Sigmoid colon (tissue), 4 donors: ENCODE data around the gene MRM2.

Experiments used
- EP300 ChIP-seq, 4 donors: sonication (generic); formaldehyde crosslinking; IDR thresholded peaks; one replicate each; pipeline ENCODE4 v1.6.1; 2017; ENCODE audit warnings: antibody characterized with exemption in 4 of 4
- POLR2A ChIP-seq, 2 donors: fragments of 450-650 bp; IDR thresholded peaks; one replicate each; pipeline ENCODE4 v1.6.1; 2016; ENCODE audit warnings: antibody characterized with exemption in 2 of 2, mild to moderate bottlenecking in 2 of 2, moderate library complexity in 2 of 2
- POLR2AphosphoS5 ChIP-seq, 4 donors: sonication (generic); formaldehyde crosslinking; IDR thresholded peaks; one replicate each; pipeline ENCODE4 v1.6.1; 2017; ENCODE audit warnings: antibody characterized with exemption in 4 of 4
- TF ChIP-seq, protein P1 (sequence below), 4 experiments: fragments of 450-650 bp in 3 of 4; fragments of 200-600 bp in 1 of 4; IDR thresholded peaks; one replicate each; pipeline ENCODE4 v1.5.1; 2016 to 2019; ENCODE audit warnings: antibody characterized with exemption in 4 of 4, mild to moderate bottlenecking in 3 of 4, moderate library complexity in 2 of 4

DNA sequence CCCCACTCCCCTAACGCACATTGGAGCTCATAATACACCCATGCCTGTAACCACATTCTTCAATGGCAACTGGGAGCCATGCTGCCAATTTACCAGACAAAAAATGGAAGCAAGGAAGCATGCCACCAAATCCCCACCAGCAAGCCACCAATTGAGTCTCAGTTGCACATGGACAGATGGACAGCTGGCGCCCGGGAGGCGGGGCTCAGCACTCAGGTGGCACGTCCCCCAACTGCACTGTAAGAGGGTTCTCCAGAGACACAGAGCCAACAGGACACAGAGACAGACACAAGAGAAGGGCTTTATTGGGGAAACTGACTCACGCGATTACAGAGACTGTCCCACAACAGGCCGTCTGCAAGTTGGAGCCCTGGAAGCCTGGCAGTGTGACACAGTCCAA lies 11.8 kb downstream of the MRM2 start:
- TF ChIP-seq, protein P1, sequence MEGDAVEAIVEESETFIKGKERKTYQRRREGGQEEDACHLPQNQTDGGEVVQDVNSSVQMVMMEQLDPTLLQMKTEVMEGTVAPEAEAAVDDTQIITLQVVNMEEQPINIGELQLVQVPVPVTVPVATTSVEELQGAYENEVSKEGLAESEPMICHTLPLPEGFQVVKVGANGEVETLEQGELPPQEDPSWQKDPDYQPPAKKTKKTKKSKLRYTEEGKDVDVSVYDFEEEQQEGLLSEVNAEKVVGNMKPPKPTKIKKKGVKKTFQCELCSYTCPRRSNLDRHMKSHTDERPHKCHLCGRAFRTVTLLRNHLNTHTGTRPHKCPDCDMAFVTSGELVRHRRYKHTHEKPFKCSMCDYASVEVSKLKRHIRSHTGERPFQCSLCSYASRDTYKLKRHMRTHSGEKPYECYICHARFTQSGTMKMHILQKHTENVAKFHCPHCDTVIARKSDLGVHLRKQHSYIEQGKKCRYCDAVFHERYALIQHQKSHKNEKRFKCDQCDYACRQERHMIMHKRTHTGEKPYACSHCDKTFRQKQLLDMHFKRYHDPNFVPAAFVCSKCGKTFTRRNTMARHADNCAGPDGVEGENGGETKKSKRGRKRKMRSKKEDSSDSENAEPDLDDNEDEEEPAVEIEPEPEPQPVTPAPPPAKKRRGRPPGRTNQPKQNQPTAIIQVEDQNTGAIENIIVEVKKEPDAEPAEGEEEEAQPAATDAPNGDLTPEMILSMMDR (IDR thresholded peaks at IDR 0.05), result no peak
- TF ChIP-seq POLR2A (IDR thresholded peaks at IDR 0.05) (no peak), POLR2AphosphoS5 (IDR thresholded peaks at IDR 0.05) (no peak), EP300 (IDR thresholded peaks at IDR 0.05) (no peak)
